Measurements from ENCODE around the gene PPP1R27. TPM values are rescaled to one million over a fixed set of nuclear protein-coding genes. Genes with fewer than 3 reads are reported as not detected.

PPP1R27 gene
- total and polyA plus RNA-seq, 9 of the 15 experiments (the other 6 are each of a cell fraction or from before 2014, with no cell fraction given) = 0.29 to 6.9 (median 1.5) TPM; not detected in 2

DNA sequence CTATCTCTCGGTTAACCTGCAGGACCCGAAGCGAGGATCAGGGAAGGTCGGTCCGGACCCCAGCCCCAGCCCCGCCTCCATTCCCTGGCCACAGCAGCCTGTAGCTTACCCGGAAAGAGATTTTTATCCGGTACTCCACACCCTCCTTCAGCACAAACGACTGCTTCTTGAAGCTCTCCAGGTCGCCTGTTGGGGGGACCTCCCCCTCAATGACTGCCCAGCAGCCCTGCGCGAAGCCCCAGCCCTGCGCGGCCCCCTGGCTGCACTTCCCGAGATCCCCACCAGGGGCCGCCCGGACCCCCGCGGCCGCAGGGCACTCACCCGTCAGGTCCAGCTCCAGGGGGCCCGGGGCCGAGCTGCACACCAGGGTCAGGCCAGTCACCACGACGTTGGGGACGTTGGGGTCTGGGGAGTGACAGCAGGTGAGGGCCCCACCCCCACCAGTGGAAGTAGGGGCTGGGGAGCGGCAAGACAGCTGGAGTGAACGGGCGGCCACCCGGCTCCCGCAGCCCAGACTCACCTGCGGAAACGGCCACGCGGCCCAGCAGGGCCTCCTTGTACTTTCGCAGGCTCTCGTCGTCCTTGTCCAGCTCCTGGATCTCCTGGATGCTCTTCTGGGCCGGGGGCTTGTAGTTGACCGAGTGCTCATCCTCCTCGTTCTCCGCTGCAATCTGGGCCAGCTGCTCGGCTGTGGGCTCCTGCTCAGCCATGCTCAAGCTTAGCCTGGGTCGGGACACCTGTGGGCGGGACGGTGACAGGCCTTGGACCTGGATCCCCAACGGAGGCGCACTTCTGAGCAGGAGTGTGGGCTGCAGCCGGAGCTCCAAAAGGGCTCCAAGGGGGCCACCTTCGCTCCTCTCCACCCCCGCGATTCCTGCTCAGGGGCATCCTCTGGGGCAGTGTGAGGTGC lies 34.6 kb upstream of the PPP1R27 start (continued):
- no peak for TF ChIP-seq VEZF1 (CRISPR knock-in tag; IDR thresholded peaks at IDR 0.05)
- 0 out of 2 replicates have a peak, but pooled peaks have one; percentile 12 for TF ChIP-seq ZNF282 (CRISPR knock-in tag; IDR thresholded peaks at IDR 0.05)
- TF ChIP-seq MXD1 (CRISPR knock-in tag; IDR thresholded peaks at IDR 0.05; ENCODE audit: borderline replicate concordance, poor library complexity, severe bottlenecking) = no peak
- no peak for TF ChIP-seq ZC3H11A (IDR thresholded peaks at IDR 0.05; ENCODE audit: low read depth, low read length)
- no peak for TF ChIP-seq TCF7 (IDR thresholded peaks at IDR 0.05; ENCODE audit: borderline replicate concordance)
- TF ChIP-seq SFPQ (IDR thresholded peaks at IDR 0.05; ENCODE audit: low read depth, low read length) = no peak
- TF ChIP-seq ZNF398 (CRISPR knock-in tag; IDR thresholded peaks at IDR 0.05) = no peak
- TF ChIP-seq SIX5 (IDR thresholded peaks at IDR 0.05; ENCODE audit: borderline replicate concordance in 1 of 2, insufficient read depth in 1 of 2, low read depth in 1 of 2, low read length in 2 of 2) = no peak
- no peak for TF ChIP-seq DDX20 (tag; IDR thresholded peaks at IDR 0.05; ENCODE audit: low read depth)
- no peak for TF ChIP-seq SMARCA4 (IDR thresholded peaks at IDR 0.05)
- TF ChIP-seq MAX (CRISPR knock-in tag; IDR thresholded peaks at IDR 0.05) = peak; percentile 41
- TF ChIP-seq ZNF76 (CRISPR knock-in tag; IDR thresholded peaks at IDR 0.05; ENCODE audit: borderline replicate concordance) = no peak
- TF ChIP-seq FOS (IDR thresholded peaks at IDR 0.05; ENCODE audit: extremely low read depth, insufficient read length) = no peak
- no peak for TF ChIP-seq WHSC1 (IDR thresholded peaks at IDR 0.05; ENCODE audit: low read length)
- no peak; the same call in 1 of the 2 replicates for TF ChIP-seq NFIC (IDR thresholded peaks at IDR 0.05)
- TF ChIP-seq, protein P1, sequence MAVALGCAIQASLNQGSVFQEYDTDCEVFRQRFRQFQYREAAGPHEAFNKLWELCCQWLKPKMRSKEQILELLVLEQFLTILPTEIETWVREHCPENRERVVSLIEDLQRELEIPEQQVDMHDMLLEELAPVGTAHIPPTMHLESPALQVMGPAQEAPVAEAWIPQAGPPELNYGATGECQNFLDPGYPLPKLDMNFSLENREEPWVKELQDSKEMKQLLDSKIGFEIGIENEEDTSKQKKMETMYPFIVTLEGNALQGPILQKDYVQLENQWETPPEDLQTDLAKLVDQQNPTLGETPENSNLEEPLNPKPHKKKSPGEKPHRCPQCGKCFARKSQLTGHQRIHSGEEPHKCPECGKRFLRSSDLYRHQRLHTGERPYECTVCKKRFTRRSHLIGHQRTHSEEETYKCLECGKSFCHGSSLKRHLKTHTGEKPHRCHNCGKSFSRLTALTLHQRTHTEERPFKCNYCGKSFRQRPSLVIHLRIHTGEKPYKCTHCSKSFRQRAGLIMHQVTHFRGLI (CRISPR knock-in tag; IDR thresholded peaks at IDR 0.05) = no peak
- no peak for TF ChIP-seq POLR2H (tag; IDR thresholded peaks at IDR 0.05; ENCODE audit: low read depth)
- TF ChIP-seq XRCC5 (IDR thresholded peaks at IDR 0.05; ENCODE audit: low read depth, low read length) = peak; percentile 76; the same call in 1 of the 2 replicates
- no peak for TF ChIP-seq ZNF124 (CRISPR knock-in tag; IDR thresholded peaks at IDR 0.05)
